ENCODE measurements around the gene NECAB2. TPM values are rescaled to one million over a fixed set of nuclear protein-coding genes. Genes with fewer than 3 reads are reported as not detected.

NECAB2 gene
- total and polyA plus RNA-seq, 2 donors (not counting 1 experiment from before 2014, with no cell fraction given), result 0.03 to 0.17 TPM

DNA sequence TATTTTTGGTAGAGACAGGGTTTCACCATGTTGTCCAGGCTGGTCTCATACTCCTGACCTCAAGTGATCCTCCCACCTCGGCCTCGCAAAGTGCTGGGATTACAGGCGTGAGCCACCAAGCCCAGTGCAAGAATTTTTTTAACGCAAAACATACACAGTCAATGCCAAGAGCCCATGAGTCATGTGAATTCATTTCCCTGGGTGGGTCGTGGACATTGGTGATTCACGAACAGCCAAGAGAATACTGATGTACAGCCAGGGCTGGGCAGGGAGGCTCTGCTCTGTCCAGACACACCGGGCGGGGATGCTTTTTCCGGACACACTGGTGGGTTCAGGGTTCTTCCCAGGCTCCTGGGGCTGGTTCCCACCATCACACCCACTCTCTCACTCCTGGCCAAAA lies 56.8 kb downstream of the NECAB2 start:
- Histone ChIP-seq H3K4me3 (replicated peaks in 1 of 4; ENCODE audit: control extremely low read depth in 1 of 4, insufficient read depth in 1 of 4, low read depth in 3 of 4, low read length in 4 of 4) (no peak overlapping the region), H3K79me2 (ENCODE audit: control insufficient read depth, insufficient read depth, low read length) (no peaks in the 10 kb centered on the region), H3K27ac (ENCODE audit: insufficient read depth, low read length) (no peak overlapping the region), H2AFZ (ENCODE audit: low read length) (no peak overlapping the region), H3K4me1 (ENCODE audit: control insufficient read depth, extremely low read depth, insufficient read depth, low read length) (no peaks in the 10 kb centered on the region), H3K4me2 (ENCODE audit: extremely low read depth, insufficient read depth, low read length) (no peak overlapping the region), H3K9me3 (ENCODE audit: control insufficient read depth, insufficient read depth, low read depth, low read length) (no peaks in the 10 kb centered on the region), H3K27me3 (ENCODE audit: control insufficient read depth, insufficient read depth, low read length) (peaks cover 3% of the 10 kb centered on the region), H3K36me3 (ENCODE audit: control insufficient read depth, insufficient read depth, low read length) (no peaks in the 10 kb centered on the region), H4K20me1 (ENCODE audit: control insufficient read depth, extremely low read depth, insufficient read depth, low read length) (no peaks in the 10 kb centered on the region), H3K9ac (ENCODE audit: insufficient read depth, low read length) (no peak overlapping the region)
- peak; percentile 78 to 82 for DNase-seq (ENCODE audit: low read depth in 2 of 2)
- TF ChIP-seq, protein P1, sequence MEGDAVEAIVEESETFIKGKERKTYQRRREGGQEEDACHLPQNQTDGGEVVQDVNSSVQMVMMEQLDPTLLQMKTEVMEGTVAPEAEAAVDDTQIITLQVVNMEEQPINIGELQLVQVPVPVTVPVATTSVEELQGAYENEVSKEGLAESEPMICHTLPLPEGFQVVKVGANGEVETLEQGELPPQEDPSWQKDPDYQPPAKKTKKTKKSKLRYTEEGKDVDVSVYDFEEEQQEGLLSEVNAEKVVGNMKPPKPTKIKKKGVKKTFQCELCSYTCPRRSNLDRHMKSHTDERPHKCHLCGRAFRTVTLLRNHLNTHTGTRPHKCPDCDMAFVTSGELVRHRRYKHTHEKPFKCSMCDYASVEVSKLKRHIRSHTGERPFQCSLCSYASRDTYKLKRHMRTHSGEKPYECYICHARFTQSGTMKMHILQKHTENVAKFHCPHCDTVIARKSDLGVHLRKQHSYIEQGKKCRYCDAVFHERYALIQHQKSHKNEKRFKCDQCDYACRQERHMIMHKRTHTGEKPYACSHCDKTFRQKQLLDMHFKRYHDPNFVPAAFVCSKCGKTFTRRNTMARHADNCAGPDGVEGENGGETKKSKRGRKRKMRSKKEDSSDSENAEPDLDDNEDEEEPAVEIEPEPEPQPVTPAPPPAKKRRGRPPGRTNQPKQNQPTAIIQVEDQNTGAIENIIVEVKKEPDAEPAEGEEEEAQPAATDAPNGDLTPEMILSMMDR (conservative IDR thresholded peaks at IDR 0.05 in 1 of 2, IDR thresholded peaks at IDR 0.05 in 1 of 2; ENCODE audit: low read depth in 1 of 2, low read length in 2 of 2), result no peak

DNA sequence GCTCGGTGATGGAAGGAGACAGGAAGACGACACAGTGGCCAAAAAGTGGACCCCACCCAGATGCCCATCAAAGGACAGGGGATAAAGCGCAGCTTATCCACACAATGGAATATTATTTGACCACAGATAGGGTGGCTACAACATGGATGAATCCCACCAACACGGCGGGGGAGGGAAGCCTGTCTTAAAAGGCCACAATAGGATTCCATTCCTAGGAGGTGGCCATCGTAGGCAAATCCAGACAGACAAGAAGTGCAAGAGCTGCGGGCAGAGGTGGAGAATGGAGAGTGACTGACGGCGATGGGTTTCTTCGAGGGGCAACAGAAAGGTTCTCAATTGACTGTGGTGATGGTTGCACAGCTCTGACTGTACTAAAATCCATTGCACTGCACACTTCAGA lies 58.6 kb downstream of the NECAB2 start:
- Histone ChIP-seq H3K4me2 (ENCODE audit: extremely low read depth, insufficient read depth, low read length) (no peak overlapping the region), H2AFZ (ENCODE audit: low read length) (no peak overlapping the region), H3K27me3 (ENCODE audit: control insufficient read depth, insufficient read depth, low read length) (peaks cover 12% of the 10 kb centered on the region), H3K4me3 (replicated peaks in 1 of 4; ENCODE audit: control extremely low read depth in 1 of 4, insufficient read depth in 1 of 4, low read depth in 3 of 4, low read length in 4 of 4) (no peak overlapping the region), H3K36me3 (ENCODE audit: control insufficient read depth, insufficient read depth, low read length) (no peaks in the 10 kb centered on the region), H3K9ac (ENCODE audit: insufficient read depth, low read length) (no peak overlapping the region), H4K20me1 (ENCODE audit: control insufficient read depth, extremely low read depth, insufficient read depth, low read length) (no peaks in the 10 kb centered on the region), H3K79me2 (ENCODE audit: control insufficient read depth, insufficient read depth, low read length) (no peaks in the 10 kb centered on the region), H3K4me1 (ENCODE audit: control insufficient read depth, extremely low read depth, insufficient read depth, low read length) (no peaks in the 10 kb centered on the region), H3K9me3 (ENCODE audit: control insufficient read depth, insufficient read depth, low read depth, low read length) (no peaks in the 10 kb centered on the region), H3K27ac (ENCODE audit: insufficient read depth, low read length) (no peak overlapping the region)
- no peak for DNase-seq (ENCODE audit: low read depth in 2 of 2)
- TF ChIP-seq EZH2 (IDR thresholded peaks at IDR 0.05; ENCODE audit: low read length, missing control alignments), result no peak
- TF ChIP-seq, protein P1 (conservative IDR thresholded peaks at IDR 0.05 in 1 of 2, IDR thresholded peaks at IDR 0.05 in 1 of 2; ENCODE audit: low read depth in 1 of 2, low read length in 2 of 2), result no peak

DNA sequence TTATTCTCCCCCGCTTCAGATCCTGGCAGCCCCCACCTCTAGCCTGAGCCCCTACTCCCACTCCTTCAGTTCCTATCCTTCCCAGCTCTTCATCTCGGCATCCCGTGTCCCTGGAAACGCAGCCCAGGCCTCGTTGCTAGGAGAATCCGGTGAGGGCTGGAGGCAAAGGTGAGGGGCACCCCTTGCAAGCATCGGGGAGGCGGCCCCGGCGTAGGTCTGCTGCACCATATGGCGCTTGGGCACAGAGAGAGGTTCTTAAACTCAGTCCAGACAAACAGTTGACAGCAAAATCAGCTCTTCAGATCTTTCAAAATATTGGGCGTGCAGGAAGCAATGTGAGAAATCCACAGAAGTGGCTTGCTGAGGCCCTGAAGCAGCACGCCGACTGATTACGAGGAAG lies 59.6 kb downstream of the NECAB2 start:
- DNase-seq (ENCODE audit: low read depth in 2 of 2), result no peak
- TF ChIP-seq EZH2 (IDR thresholded peaks at IDR 0.05; ENCODE audit: low read length, missing control alignments), result no peak
- TF ChIP-seq, protein P1 (conservative IDR thresholded peaks at IDR 0.05 in 1 of 2, IDR thresholded peaks at IDR 0.05 in 1 of 2; ENCODE audit: low read depth in 1 of 2, low read length in 2 of 2), result no peak

More for the DNA sequence above, 59.6 kb downstream of the NECAB2 start:
- peaks cover 12% of the 10 kb centered on the region for H3K27me3 ChIP-seq (ENCODE audit: control insufficient read depth, insufficient read depth, low read length)
- H2AFZ ChIP-seq (ENCODE audit: low read length), result no peak overlapping the region
- H3K9ac ChIP-seq (ENCODE audit: insufficient read depth, low read length), result no peak overlapping the region
- H3K27ac ChIP-seq (ENCODE audit: insufficient read depth, low read length), result no peak overlapping the region
- no peaks in the 10 kb centered on the region for H3K79me2 ChIP-seq (ENCODE audit: control insufficient read depth, insufficient read depth, low read length)
- no peaks in the 10 kb centered on the region for H3K36me3 ChIP-seq (ENCODE audit: control insufficient read depth, insufficient read depth, low read length)
- H3K4me1 ChIP-seq (ENCODE audit: control insufficient read depth, extremely low read depth, insufficient read depth, low read length), result no peaks in the 10 kb centered on the region
- H3K4me2 ChIP-seq (ENCODE audit: extremely low read depth, insufficient read depth, low read length), result no peak overlapping the region
- H4K20me1 ChIP-seq (ENCODE audit: control insufficient read depth, extremely low read depth, insufficient read depth, low read length), result no peaks in the 10 kb centered on the region
- no peak overlapping the region for H3K4me3 ChIP-seq (replicated peaks in 1 of 4; ENCODE audit: control extremely low read depth in 1 of 4, insufficient read depth in 1 of 4, low read depth in 3 of 4, low read length in 4 of 4)
- no peaks in the 10 kb centered on the region for H3K9me3 ChIP-seq (ENCODE audit: control insufficient read depth, insufficient read depth, low read depth, low read length)

Measured in fibroblast of lung (primary cell).